SK-N-SH treated with all-trans-retinoic acid at 6 μM for 48 hours (cell line): ENCODE results near the gene METTL1.

Experiments
- ATAC-seq: fragments of 200-7000 bp; cut with Tn5 transposase; 3 replicates; pipeline ENCODE4 v1.9.1; 2020; ENCODE audit warnings: mild to moderate bottlenecking, moderate library complexity
- ARNTL ChIP-seq: fragments of 450-650 bp; formaldehyde crosslinking; IDR thresholded peaks from 2 replicates; pipeline ENCODE4 v1.5.0; 2020; ENCODE audit warnings: low read depth, mild to moderate bottlenecking, moderate library complexity, borderline replicate concordance
- BACH2 ChIP-seq: fragments of 250-450 bp; sonication (Bioruptor Pico); IDR thresholded peaks from 2 replicates; pipeline ENCODE4 v1.9.0; 2021; ENCODE audit warnings: mild to moderate bottlenecking, borderline replicate concordance
- CREB5 ChIP-seq: fragments of 250-450 bp; sonication (Bioruptor Pico); IDR thresholded peaks from 2 replicates; pipeline ENCODE4 v1.5.1; 2020; ENCODE audit warnings: low read depth, mild to moderate bottlenecking, moderate library complexity
- CSDC2 ChIP-seq: fragments of 250-450 bp; sonication (Bioruptor Pico); IDR thresholded peaks from 2 replicates; pipeline ENCODE4 v1.5.0; 2020; ENCODE audit warnings: mild to moderate bottlenecking, moderate library complexity
- CSRNP3 ChIP-seq: fragments of 250-450 bp; sonication (Bioruptor Pico); IDR thresholded peaks from 2 replicates; pipeline ENCODE4 v1.5.1; 2021; ENCODE audit warnings: mild to moderate bottlenecking, moderate library complexity
- ESRRG ChIP-seq: fragments of 250-450 bp; sonication (Bioruptor Pico); IDR thresholded peaks from 2 replicates; pipeline ENCODE4 v1.6.1; 2021; ENCODE audit warnings: mild to moderate bottlenecking
- GLIS3 ChIP-seq: fragments of 250-450 bp; sonication (Bioruptor Pico); IDR thresholded peaks from 2 replicates; pipeline ENCODE4 v1.5.0; 2020; ENCODE audit warnings: mild to moderate bottlenecking, moderate library complexity
- ISL1 ChIP-seq: fragments of 250-450 bp; sonication (Bioruptor Pico); IDR thresholded peaks from 2 replicates; pipeline ENCODE4 v2.1.2; 2022; ENCODE audit warnings: mild to moderate bottlenecking, moderate library complexity
- OSR1 ChIP-seq: fragments of 250-450 bp; sonication (Bioruptor Pico); IDR thresholded peaks from 2 replicates; pipeline ENCODE4 v1.8.0; 2022; ENCODE audit warnings: moderate library complexity, mild to moderate bottlenecking, inconsistent platforms
- PATZ1 ChIP-seq: fragments of 250-450 bp; sonication (Bioruptor Pico); IDR thresholded peaks from 2 replicates; pipeline ENCODE4 v1.8.0; 2020; ENCODE audit warnings: mild to moderate bottlenecking, moderate library complexity, borderline replicate concordance
- POU6F1 ChIP-seq: fragments of 250-450 bp; sonication (Bioruptor Pico); IDR thresholded peaks from 2 replicates; pipeline ENCODE4 v1.8.0; 2021; ENCODE audit warnings: low read depth, mild to moderate bottlenecking, moderate library complexity, borderline replicate concordance
- PPARA ChIP-seq: fragments of 250-450 bp; sonication (Bioruptor Pico); IDR thresholded peaks from 2 replicates; pipeline ENCODE4 v1.5.0; 2020; ENCODE audit warnings: mild to moderate bottlenecking, borderline replicate concordance
- RARB ChIP-seq: fragments of 250-450 bp; sonication (Bioruptor Pico); IDR thresholded peaks from 2 replicates; pipeline ENCODE4 v1.8.0; 2021; ENCODE audit warnings: mild to moderate bottlenecking, moderate library complexity
- SNAI2 ChIP-seq: fragments of 250-450 bp; sonication (Bioruptor Pico); IDR thresholded peaks from 2 replicates; pipeline ENCODE4 v1.5.0; 2020; ENCODE audit warnings: mild to moderate bottlenecking, moderate library complexity
- TCF4 ChIP-seq: fragments of 250-450 bp; sonication (Bioruptor Pico); IDR thresholded peaks from 2 replicates; pipeline ENCODE4 v1.8.0; 2021; ENCODE audit warnings: mild to moderate bottlenecking, moderate library complexity, borderline replicate concordance
- TOX ChIP-seq: fragments of 250-450 bp; sonication (Bioruptor Pico); IDR thresholded peaks from 2 replicates; pipeline ENCODE4 v1.8.0; 2021; ENCODE audit warnings: mild to moderate bottlenecking, moderate library complexity, borderline replicate concordance
- TSHZ2 ChIP-seq: fragments of 250-450 bp; sonication (Bioruptor Pico); IDR thresholded peaks from 2 replicates; pipeline ENCODE4 v1.5.0; 2020; ENCODE audit warnings: mild to moderate bottlenecking, moderate library complexity
- ZC3H10 ChIP-seq: fragments of 250-450 bp; sonication (Bioruptor Pico); IDR thresholded peaks from 2 replicates; pipeline ENCODE4 v1.5.1; 2021; ENCODE audit warnings: mild to moderate bottlenecking, moderate library complexity
- ZFP3 ChIP-seq: fragments of 250-450 bp; sonication (Bioruptor Pico); IDR thresholded peaks from 2 replicates; pipeline ENCODE4 v1.5.0; 2020; ENCODE audit warnings: mild to moderate bottlenecking, moderate library complexity
- ZFP30 ChIP-seq: fragments of 450-650 bp; formaldehyde crosslinking; IDR thresholded peaks from 2 replicates; pipeline ENCODE4 v1.5.0; 2022; ENCODE audit warnings: mild to moderate bottlenecking, moderate library complexity
- ZNF565 ChIP-seq: fragments of 450-650 bp; formaldehyde crosslinking; conservative IDR thresholded peaks from 2 replicates; pipeline ENCODE4 v1.5.0; 2020; ENCODE audit warnings: low read depth, mild to moderate bottlenecking, moderate library complexity
- ZNF70 ChIP-seq: fragments of 450-650 bp; formaldehyde crosslinking; IDR thresholded peaks from 2 replicates; pipeline ENCODE4 v1.5.0; 2020; ENCODE audit warnings: mild to moderate bottlenecking, moderate library complexity
- ZNF8 ChIP-seq: fragments of 450-650 bp; formaldehyde crosslinking; IDR thresholded peaks from 2 replicates; pipeline ENCODE4 v1.5.0; 2020; ENCODE audit warnings: mild to moderate bottlenecking, moderate library complexity

METTL1 gene

GRCh38 chr12:57813111-57813970 is 41.4 kb upstream of the METTL1 start:
- TF ChIP-seq POU6F1 (CRISPR knock-in tag) (no peak), ZNF70 (CRISPR knock-in tag) (no peak), ZC3H10 (CRISPR knock-in tag) (no peak), ZFP30 (CRISPR knock-in tag) (no peak), TOX (CRISPR knock-in tag) (no peak), GLIS3 (CRISPR knock-in tag) (no peak), ESRRG (CRISPR knock-in tag) (no peak), CSDC2 (no peak)
- ATAC-seq = no peak; the same call in 2 of the 3 replicates

GRCh38 chr12:57811028-57811755 is 39.3 kb upstream of the METTL1 start:
- TF ChIP-seq ZNF565 (CRISPR knock-in tag) (no peak), ZNF8 (CRISPR knock-in tag) (no peak), TCF4 (CRISPR knock-in tag) (no peak), ARNTL (CRISPR knock-in tag) (no peak), RARB (CRISPR knock-in tag) (no peak), ISL1 (no peak), BACH2 (CRISPR knock-in tag) (no peak), CSRNP3 (CRISPR knock-in tag) (no peak), PPARA (CRISPR knock-in tag) (no peak), OSR1 (no peak), SNAI2 (CRISPR knock-in tag) (no peak), ESRRG (CRISPR knock-in tag) (no peak), PATZ1 (CRISPR knock-in tag) (no peak), ZNF70 (CRISPR knock-in tag) (no peak), ZFP3 (CRISPR knock-in tag) (no peak), TSHZ2 (no peak), CREB5 (CRISPR knock-in tag) (no peak), ZFP30 (CRISPR knock-in tag) (no peak), CSDC2 (no peak)
- ATAC-seq = no peak
